ENCODE results near the gene MYD88.
A peak's percentile ranks its signal among the peaks of the same experiment; 100 is the strongest.
"Not testable (repeated sequence)": the region's sequence is repeated elsewhere in the genome, so short reads cannot be mapped to it uniquely, and the experiment has no call there.

MYD88 gene

DNA sequence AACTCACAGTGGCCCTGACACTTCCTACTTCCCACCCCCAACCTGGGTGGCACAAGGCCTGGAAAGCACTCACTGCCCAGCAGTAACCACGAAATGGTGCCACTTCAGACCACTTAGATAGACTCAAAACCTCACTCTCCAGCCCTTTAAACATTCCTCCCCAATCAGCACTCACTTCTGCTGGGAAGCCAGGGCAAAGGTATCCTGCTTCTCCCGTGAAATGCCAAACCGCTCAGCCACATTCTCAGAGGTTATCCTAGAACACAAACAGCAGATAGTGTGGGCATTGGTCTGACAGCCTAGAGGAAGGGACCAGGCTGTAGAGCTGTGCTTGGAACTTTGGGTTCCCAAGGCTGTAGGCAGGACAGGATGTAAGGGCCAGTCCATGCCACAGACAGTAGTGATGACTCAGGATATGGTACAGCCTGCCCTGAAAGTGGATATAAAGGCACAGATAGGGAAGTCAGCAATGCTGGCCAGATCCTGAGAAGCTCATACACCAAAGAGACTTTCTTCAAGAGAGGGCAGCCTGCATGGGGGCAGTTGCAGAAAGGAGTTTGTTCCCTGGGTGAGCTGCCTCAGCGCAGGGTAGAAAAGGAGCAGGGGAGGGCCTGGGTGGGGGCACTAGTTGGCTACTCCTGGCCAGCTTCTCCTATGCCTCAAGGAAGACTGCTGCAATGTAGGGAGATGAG is 10.7 kb upstream of the MYD88 start:
- no peak for DNase-seq

DNA sequence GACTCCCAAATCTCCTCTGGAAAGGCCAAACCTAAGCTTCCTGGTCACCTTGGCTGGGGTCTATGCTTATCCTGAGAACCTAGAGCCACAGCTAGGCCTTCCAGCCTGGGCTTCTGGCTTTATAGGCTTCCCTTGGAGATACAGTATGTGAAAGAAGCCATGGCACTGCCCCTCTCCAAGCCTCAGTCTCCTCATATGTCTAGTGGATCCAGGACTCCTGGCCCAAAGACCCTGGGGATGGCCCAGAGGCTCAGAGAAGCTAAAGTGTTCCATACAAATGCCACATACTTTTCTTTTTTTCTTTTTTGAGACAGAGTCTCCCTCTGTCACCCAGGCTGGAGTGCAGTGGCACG is 10.2 kb upstream of the MYD88 start:
- no peak for DNase-seq

DNA sequence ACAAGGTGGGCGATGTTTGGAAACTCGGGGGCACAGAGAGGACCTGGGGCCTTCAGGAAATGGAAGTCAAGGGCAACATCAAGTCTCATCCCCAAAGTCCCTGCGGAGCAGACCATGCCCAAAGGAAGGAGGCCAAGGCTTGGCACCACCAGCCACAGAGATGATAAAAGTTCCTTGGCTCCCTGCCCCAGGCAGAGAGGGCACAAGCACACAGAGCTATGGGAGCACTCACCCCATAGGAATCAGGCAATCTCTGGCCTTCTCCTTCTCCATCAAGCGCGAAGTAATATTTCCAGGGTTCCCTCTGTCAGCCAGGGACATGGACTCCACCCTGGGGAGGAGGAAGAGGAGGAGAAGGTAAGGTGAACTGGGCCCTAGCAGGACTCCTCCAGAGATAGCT is 9.4 kb upstream of the MYD88 start:
- no peak for DNase-seq

DNA sequence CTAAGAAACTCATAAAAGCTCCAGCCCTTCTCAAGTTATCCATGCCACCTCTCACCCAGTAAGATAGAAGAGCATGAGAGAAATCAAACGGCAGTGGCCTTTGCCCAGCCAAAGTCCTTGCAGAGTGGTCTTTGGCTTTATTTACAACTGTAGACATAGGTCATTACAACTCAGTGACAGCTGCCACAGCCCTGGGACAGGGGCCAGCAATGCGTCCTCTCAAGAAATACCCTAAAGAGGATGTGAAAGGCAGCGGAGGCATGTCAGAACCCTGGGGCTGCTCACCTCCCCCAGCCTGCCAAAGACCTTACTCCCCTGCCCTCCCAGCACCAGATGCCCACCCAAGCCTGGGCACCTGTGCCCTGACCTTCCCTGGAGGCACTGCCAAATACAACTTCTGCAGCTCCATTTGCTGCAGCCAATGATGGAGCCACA is 7.8 kb upstream of the MYD88 start:
- no peak for DNase-seq

DNA sequence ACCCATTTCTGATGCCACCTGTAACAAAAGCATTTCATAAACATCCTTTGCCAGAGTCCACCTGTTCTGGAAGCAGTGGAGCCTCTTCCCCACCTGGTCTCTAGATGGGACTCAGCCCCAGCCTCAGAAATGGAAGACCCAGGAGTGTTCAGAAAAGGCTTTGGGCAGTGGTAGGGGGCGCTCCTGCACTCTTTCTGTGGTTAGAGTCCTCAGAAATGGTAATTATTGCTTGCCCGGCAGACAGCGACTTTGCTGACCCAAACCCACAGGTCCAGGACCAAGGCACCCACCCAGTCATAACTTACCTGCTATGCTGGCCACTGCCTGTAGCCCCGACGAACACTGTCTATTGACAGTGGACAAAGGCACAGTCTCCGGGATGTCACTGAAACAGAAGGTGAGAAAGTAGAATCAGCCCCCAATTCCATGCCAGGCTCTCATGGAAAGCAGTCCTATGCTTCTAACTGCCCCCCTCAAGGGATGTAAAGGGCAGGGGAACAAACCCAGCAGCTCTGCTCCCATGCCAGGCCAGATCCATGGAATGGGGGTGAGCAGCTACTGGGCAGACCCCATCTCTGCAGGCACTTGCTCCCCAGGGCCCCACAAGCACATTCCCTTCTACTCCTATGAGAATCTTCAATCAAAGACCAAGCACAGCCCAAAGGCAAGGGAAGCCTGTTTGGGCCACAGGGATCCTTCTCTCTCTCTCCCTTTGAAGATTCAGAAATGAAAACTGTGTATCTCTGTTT is 6.7 kb upstream of the MYD88 start:
- no peak for DNase-seq

DNA sequence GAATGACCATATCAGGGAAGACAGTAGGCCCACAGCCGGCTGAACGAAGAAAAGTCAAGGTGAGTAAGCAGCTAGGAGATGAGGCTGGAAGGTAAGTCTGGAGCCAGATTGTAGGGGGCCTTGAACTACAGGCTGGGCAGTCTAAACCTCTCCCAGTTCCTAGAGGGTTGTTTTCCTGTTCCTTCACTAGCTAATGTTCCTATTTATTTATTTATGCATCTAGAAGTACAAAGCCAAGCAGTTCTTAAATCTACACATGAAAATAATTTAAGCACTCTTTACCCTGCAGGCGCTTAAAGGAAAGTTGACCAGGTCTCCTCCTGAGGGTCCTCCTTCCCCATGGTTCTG is 5.3 kb upstream of the MYD88 start:
- DNase-seq: no peak

DNA sequence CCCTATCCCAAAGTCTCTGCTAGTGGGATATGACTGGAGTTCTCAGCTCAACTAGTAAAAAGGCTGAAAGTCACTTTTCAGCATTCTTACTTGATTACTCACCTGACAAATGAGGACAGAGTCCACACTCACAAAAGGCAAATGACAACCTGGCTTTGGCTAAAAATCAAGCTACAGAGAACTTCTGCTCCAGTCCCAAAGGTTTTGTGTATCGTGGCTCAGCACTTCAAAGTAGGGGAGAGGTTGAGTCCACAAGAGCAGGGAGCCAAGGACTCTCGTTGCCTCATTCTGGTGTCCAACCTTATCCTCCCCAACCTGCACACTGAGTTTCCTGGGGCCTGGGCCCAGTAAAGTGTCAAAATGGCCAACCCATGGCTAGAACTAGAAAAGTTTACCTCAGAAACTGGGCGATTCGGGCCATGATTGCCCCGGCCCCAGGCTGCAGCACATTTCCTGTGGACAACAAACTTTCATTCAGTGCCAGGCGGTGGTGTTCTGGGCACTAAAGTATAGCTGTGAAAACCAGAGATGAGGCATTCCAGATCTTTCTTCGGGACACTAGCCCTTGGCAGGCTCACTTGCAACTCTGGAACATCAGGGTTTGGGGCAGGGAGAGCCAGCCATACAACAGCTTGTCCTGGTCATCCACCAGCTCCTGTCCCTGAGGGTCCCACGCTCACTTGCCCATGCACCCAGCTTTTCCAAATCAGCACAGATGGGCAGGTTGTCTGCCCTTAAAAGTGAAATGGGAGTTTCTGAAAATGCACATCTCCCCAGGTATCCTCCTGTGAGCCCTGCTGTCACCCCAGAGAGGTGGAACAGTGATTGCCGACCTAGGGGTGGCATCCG is 4.7 kb upstream of the MYD88 start:
- no peak for DNase-seq

DNA sequence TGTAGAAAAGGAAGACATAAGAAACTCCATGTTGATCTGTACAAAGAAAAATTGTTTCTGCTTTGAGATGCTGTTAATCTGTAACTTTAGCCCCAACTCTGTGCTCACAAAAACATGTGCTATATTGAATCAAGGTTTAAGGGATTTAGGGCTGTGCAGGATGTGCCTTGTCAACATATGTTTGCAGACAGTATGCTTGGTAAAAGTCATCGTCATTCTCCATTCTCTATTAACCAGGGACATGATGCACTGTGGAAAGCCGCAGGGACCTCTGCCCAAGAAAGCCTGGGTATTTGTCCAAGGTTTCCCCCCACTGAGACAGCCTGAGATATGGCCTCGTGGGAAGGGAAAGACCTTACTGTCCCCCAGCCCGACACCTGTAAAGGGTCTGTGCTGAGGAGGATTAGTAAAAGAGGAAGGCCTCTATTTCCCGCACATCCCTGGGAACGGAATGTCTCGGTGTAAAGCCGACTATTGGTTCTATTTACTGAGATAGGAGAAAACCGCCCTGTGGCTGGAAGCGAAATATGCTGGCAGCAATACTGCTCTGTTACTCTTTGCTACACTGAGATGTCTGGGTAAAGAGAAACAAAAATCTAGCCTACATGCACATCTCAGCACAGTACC is 3.8 kb upstream of the MYD88 start:
- not testable (repeated sequence) for DNase-seq

DNA sequence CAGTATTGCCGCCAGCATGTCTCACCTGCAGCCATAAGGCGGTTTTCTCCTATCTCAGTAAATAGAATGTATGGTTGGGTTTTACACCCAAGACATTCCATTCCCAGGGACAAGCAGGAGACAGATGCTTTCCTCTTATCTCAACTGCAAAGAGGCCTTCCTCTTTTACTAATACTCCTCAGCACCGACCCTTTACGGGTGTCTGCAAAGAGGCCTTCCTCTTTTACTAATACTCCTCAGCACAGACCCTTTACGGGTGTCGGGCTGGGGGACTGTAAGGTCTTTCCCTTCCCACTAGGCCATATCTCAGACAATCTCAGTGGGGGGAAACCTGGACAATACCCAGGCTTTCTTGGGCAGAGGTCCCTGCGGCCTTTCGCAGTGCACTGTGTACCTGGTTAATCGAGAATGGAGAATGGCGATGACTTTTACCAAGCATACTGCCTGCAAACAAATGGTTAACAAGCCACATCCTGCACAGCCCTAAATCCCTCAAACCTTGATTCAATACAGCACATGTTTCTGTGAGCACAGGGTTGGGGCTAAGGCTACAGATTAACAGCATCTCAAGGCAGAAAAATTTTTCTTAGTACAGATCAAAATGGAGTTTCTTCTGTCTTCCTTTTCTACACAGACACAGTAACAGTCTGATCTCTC is 2.7 kb upstream of the MYD88 start:
- DNase-seq: not testable (repeated sequence)

DNA sequence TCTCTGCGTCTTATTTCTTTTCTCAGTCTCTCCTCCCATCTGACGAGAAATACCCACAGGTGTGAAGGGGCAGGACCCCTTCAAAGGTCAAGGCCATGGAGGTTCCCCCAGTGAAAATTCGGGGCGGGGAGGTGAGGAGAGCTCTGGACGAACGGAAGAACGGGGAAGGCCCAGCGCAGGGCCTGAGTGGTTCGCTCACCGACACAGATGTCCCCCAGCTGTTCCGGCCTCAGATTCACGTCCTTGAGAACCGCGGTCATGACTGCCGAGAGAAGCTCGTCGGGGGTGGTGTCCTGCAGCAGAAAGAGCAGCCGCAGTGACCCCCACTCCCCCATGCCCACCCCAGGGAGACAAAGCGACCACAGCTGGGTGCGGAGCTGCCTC is 2.1 kb upstream of the MYD88 start:
- no peak for DNase-seq

DNA sequence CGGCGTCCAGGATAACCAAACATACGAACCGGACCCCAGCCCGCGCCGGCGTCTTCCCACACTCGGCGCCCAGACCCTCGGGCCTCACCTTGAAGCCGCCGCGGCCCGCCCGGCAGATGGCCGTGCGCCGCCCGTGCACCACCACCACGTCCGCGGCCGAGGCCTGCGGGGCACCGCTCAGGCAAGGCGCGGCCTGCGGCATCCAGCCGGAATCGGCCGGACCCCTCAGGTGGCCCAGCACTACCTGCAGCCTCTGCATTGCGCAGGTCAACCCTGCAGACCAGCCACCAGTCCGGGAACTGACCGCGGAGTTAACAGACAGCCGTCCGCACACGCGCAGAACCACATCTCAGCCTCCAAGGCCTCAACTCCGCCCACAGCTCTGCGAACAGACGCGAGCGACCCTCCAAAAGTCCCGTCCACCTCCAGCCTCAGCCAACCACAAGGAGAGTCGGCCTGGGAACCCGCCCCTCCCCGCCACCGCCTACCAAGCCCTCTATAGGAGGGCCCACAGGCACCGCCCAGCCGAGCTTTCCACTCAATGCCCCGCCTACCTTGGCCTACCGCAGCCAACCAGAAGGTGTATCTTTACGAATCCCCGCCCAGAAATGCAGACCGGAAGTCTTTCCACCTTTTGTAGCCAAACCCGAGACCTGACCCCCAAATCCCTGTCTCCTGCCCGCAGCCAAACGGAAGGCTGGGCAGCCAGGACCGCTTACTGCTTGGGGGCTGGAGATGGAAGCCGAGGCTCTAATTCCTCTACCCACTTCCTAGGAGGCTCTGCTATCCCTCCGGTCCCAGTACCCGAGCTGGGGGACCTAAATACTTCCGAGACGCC is 1.5 kb upstream of the MYD88 start, which contains the start of gene ACAA1:
TSS of gene ACAA1 (minus strand) at position 351 of the 838 bp plus-strand sequence. CDS start at position 259, 92 bp downstream.
- DNase-seq: peak; percentile 99

DNA sequence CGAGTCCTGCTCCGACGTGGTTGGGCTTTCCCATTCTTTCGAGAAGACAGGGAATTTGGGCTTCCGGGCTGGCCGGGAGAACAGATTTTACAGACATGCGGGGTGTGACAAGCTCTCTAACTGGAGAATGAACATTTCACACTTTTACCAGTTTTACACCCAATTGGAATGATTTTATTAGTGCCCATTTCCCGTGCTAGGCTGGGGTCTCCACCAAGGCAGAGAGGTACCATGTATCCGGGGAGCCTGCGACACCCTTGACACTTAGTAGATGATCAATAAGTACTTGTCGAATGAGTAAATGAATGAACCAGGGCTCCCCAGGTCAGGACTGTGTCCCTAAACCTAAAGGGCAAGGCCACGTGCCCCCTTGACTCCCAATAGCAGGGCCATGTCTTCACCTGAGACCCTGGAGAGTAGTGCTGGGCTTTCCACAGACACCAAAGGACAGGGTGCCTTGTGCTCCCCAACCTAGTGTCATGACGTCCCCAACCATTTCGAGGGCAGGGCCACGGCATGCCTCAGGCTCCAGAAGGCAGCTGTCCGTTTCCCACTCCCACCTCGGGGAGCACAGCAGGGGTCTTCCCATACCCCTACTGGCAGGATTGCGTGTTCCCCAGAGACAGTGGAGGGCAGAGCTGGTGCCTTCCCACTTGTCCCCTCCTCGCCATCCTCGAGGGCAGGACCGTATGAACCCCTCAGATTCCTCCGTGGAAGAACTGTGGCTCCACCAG is 679 bp upstream of the MYD88 start:
- DNase-seq: no peak

DNA sequence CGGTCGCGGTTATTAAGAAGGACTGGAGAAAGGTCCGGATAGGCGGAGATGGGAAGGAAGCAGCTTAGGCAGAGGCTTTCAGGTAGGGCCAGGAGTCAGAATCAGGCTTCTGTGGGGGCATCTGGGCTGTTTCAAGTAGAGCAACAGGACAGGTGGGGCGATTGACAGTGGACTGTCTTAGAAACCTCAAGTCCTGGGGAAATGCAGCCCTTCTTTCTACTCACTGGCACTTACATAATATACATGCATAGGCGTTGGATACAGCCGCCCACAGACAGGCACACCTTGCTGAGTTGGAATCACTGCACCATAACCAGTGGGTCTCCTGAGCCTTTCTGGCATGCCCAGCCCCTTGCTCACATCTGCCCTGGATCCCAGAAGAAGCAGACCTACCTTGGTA is 730 bp downstream of the MYD88 start:
- no peak for DNase-seq

DNA sequence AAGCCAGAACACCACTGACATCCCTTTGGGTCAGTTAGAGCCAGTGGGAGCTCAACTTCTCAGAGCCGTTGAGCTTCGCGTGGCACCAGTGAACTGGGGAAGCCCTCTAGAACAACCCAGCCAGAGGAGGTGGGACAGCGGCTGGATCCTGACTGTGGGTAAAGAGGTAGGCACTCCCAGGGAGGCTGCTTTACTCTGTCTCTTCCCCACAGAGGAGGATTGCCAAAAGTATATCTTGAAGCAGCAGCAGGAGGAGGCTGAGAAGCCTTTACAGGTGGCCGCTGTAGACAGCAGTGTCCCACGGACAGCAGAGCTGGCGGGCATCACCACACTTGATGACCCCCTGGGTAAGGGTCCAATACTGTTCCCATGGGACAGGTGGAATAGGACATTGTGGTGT is 1.2 kb downstream of the MYD88 start:
- no peak for DNase-seq

DNA sequence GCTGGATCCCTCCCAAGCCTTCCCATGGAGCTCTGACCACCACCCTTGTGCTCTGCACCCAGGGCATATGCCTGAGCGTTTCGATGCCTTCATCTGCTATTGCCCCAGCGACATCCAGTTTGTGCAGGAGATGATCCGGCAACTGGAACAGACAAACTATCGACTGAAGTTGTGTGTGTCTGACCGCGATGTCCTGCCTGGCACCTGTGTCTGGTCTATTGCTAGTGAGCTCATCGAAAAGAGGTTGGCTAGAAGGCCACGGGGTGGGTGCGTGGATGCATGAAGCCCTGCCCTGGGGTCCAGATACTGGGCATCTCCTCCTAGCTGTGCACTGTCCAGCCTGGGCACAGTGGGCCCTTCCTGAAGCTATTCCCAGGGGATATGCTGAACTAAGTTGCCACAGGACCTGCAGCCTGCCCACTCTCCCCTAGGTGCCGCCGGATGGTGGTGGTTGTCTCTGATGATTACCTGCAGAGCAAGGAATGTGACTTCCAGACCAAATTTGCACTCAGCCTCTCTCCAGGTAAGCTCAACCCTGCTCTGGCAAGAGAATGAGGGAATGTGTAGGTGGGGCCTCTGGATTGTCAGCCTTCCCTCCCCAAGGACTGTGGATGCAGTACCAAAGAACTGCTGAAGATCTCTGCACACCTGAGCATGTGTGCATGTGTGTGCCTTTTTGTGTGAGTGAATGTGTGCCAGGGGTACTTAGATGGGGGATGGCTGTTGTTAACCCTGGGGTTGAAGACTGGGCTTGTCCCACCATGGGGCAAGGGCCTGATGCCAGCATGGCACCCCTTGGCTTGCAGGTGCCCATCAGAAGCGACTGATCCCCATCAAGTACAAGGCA is 2.1 kb downstream of the MYD88 start:
- DNase-seq: no peak

DNA sequence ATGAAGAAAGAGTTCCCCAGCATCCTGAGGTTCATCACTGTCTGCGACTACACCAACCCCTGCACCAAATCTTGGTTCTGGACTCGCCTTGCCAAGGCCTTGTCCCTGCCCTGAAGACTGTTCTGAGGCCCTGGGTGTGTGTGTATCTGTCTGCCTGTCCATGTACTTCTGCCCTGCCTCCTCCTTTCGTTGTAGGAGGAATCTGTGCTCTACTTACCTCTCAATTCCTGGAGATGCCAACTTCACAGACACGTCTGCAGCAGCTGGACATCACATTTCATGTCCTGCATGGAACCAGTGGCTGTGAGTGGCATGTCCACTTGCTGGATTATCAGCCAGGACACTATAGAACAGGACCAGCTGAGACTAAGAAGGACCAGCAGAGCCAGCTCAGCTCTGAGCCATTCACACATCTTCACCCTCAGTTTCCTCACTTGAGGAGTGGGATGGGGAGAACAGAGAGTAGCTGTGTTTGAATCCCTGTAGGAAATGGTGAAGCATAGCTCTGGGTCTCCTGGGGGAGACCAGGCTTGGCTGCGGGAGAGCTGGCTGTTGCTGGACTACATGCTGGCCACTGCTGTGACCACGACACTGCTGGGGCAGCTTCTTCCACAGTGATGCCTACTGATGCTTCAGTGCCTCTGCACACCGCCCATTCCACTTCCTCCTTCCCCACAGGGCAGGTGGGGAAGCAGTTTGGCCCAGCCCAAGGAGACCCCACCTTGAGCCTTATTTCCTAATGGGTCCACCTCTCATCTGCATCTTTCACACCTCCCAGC is 2.9 kb downstream of the MYD88 start:
- DNase-seq: no peak

DNA sequence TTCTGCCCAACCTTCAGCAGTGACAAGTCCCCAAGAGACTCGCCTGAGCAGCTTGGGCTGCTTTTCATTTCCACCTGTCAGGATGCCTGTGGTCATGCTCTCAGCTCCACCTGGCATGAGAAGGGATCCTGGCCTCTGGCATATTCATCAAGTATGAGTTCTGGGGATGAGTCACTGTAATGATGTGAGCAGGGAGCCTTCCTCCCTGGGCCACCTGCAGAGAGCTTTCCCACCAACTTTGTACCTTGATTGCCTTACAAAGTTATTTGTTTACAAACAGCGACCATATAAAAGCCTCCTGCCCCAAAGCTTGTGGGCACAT is 3.5 kb downstream of the MYD88 start:
- DNase-seq: no peak

DNA sequence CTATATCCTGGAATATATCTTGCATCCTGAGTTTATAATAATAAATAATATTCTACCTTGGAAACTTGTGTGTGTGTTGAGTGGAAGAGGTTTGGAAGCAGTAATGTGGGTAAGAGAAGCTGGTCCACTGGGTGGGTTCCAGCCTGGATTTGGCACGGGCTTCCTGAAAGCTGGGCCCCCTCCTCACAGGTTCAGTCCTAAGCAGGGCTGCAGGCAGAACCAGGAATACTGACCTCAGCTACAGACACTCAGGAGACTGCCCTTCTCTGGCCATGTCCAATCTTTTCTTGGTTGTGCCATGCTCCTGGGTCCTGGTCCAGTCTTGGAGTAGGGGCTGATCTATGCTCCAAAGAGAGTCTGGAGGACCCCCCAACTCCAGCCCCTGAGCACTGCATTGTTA is 4.5 kb downstream of the MYD88 start:
- no peak for DNase-seq

DNA sequence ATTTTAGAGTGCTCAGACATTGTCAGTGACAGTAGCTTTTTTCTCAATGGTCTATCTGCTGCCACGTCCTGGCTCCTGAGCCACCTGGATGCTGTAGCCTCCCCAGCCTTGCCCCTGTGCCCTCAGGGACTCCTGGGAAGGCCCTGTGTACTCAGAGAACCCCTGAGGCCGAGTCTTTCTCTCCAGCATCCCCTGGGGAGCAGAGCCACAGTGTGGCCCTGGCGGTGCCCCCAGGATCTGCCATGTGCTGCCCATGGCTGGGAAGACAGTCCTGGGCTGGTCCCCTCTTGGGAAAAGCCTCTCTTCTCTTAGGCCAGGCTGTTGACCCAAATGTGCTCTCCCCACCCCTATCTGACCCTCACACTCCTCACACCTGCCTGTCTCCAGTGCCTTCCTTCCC is 5.0 kb downstream of the MYD88 start:
- no peak for DNase-seq

DNA sequence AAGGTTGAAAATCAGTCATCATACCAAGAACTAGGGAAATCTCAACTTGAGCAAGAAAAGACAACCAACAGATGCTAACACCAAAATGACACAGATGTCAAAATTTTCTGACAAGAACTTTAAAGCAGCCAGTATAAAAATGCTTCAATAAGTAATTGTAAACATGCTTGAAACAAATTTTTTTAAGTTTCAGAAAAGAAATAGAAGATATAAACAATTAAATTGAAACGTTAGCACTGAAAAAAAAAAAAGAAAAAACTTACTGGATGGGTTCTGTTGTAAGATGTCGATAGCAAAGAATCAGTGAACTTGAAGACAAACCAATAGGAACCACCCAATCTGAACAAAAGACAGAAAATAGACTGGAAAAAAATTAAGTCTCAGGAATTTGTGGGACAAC is 8.0 kb downstream of the MYD88 start:
- DNase-seq: no peak

Measured in NCI-H2029 (cell line).